HG02759 (cell line): Measurements from ENCODE around the gene ABCC9.

Experiments
- ATAC-seq: cut with Tn5 transposase; IDR thresholded peaks from one replicate; pipeline ENCODE4 v1.9.1; 2021; ENCODE audit warnings: mild to moderate bottlenecking, moderate library complexity; ENCODE audit not compliant: unreplicated experiment

ABCC9 gene

DNA sequence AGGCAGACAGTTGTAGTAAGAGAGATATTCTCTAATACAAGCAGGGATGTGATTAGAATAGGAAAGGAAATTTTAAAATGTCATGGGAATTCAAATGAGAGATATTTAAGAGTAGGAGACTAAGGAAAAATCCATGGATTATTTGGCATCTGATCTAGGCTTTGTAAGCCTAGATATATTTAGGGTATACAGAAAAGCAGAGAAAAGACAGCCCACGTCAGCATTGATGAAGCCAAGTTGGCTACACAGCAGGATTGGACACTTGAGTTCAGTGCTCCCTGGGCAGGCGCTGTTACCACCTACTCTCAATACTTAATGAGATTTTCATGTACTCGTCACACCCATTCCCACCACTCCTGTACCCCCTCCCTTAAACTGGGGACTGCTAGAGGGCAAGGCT is 165.1 kb downstream of the ABCC9 start:
- ATAC-seq = no peak

DNA sequence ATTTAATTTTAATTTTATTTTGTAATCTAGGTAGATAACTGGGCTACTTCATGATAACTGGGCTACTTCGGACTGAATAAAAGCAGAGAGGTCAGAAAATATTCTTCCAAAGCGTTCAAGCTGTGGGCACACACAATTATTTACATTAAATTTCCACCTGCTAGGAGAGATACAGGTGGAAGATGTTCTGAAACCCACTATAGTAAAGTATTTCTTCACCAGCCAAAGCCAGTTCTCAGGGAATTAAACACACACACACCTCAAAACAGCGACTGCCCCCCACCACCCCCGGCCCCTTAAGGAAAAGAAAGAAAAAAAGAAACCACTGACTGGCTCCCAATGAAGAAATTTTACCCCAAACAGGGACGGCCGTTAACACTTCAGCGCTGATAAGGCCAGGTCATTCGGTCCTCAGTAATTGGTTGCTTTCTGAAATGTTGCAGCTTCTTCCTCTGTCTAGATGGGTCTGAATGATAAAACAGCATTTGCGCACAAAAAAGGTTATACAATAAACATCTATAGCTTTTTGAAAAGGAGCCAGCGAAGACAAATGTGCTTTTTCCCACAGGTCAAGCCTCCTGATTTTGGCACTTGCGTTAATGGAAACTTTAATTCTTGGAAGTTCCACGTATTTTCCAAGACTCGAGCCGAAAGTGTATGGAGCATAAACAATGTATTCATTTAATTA is 165.9 kb downstream of the ABCC9 start:
- ATAC-seq = no peak

DNA sequence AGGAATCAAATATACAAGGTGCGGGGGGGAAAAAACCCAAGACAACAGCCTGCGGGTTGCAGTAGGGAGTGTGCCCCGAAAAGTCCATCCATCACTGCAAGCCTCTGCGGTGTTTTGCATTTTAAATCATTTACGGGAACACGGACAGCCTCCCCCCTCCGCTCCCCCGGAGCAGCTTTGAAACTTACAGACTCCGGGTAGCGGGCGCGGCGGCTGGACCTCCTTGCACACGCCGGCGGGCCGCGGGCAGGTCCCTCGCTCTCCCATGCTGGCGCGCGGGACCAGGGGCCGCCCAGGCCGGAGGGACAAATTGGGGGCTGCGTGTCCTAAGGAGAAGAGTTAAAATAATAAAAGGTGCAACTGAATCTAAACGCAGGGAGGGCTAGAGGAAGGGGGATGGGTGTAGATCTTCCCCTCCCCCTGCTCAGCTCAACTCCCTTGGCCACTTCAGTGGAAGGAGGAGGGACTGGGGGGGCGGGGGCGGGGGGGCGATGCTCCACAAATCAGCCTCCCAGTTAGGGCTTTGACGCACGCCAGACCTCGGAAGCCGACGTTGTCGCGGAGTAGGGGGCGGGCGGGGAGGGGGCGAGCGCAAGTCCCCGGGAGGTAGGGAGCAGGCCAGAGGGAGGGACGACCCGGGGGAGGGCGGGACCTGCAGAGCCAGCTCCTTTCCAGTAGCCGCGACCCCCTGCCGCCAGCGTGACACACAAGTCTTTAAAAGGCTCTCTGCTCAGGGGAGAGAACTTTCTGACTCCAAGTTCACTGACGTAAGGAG is 166.7 kb downstream of the ABCC9 start, which contains the start of gene KCNJ8:
TSS of gene KCNJ8 (minus strand) at position 349 of the 775 bp plus-strand sequence. CDS start 1,090 bp downstream, outside the sequence.
- ATAC-seq = no peak

DNA sequence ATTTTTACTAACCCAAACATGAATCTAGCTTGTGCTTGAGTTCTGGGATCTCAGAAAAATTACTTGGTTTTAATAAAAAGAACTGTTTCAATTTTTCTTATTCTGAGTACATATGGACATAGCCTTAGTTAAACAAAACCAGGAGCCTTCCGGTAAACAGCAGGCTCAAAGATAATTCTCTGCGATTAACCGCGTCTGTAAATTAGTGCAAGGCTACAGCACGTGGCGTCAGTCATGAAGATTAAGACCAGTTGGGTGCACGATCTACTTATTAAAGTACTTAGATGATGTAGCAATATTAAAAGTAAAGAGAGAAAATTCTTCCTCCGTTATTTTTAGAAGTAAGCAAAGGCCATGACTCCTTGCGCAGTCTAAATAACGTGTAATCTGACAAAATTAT is 167.4 kb downstream of the ABCC9 start:
- no peak for ATAC-seq

DNA sequence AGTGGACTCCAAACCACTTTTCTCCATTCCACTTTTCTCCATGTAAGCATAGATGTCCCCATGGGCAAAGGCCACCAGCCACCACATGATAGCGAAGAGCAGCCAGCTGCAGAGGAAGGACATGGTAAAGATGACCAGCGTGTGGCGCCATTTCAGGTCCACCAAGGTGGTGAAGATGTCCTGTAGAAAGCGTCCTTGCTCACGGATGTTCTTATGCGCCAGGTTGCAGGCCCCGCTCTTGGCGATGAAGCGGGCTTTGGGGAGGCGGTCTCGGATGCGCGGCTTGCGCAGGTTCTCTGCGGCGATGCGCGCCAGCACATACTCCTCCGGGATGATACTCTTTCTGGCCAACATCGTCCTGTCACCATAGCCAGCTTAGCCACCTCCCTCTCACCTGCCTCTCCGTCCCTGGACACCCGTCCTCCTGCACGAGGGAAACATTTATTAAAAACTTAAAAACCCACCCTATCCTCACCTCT is 167.9 kb downstream of the ABCC9 start:
- ATAC-seq = no peak

DNA sequence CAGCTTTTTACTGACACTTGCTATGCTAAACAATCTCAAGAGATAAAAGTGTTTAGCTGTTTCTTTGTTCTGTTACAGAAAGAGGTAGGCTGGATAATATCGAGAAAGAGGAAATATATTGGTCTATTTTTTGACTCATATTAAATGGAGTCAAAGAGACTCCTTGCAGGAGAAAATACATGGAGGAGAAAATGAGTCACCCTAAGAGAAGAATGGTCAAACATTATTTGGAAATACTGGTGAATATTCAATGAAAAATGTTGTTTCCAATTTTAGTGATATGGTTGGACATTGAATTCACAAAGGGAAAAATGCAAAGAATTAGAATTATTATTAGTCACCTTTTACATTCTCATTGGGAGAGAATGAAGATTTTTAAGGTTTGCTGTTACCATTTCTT is 169.9 kb downstream of the ABCC9 start:
- ATAC-seq = no peak

DNA sequence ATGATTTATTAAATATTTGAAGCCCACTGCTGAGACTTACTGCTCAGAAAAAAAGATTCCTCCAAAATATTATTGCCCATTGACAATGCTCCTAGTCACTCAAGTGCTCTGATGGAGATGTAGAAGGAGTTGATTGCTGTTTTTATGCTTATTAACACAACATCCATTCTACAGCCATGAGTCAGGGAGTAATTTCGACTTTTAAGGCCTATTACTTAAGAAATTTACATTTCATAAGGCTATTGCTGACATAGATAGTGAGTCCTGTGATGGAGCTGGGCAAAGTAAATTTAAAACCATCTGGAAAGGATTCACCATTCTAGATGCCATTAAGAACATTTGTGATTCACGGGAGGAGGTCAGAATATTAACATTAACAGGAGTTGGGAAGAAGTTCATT is 171.9 kb downstream of the ABCC9 start:
- no peak for ATAC-seq

DNA sequence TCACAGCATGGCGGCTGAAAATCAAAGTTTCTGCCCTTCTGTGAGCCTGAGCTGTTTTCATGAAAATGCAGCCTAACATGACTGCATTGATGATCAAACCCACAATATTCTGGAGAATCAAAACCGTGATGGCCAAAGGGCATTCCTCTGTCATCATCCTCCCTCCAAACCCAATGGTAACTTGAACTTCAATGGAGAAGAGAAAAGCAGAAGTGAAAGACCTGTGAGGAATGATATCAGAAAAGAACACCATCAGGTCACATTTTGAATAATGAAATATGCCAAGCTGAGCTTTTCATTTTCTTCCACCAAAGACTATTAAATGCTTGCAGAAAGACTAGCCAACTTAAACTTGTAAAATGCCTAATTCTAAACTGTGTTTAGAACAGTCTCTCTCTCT is 174.8 kb downstream of the ABCC9 start:
- no peak for ATAC-seq

DNA sequence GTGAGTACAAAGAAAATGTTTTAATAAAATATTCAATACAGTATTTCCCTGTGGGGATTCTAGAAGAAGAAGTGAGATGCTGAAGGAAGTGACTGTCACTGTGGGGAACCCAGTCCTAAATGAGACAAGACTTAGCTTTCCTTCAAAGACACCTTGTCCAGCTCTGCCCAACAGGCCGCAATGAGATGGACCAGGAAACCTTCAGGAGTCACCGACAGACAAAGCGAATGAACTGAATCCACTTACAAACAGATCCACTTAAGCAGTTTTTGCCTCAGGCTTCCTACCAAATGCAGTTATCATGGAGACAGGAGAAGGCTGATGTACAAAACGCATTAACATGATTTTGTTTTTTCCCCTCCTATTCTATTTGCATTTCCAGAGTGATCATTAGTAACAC is 176.3 kb downstream of the ABCC9 start:
- ATAC-seq = no peak

DNA sequence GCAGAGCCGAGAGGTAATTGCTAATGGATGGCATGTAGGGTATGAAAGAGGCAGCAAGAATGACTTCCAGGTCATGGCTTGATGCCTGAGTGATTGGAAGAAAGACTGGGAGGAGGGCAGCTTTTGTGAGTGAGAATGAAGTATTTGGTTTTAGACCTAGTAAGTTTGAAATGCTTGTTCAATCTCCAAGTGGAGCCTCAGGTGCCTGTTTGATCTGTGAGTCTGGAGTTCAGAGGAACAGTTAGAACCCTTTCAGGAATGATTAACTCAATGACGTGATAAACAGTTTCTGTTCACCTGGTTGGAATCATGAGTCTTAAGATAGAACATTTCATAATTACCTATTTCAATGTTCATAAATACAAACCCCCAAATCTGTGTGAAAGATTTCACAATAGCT is 177.2 kb downstream of the ABCC9 start:
- ATAC-seq = no peak

DNA sequence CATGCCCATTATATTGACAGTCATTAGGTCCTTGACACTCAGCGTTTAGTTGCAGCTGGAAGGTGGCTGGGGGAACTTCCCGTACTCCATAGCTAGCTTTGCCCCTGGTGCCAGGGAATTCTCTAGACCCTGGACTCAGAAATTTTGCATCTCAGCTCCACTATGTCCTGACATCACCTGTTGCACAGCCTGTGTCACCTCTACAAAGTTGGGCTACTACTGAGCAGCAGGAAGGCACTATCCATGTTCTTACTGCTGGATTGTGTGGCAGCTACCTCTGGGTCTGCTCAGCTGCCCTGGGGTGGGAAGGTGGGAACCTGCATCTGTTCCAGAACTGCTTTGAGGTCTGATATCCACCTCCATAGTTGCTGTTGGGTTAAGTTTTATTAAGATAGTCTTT is 177.7 kb downstream of the ABCC9 start:
- ATAC-seq = no peak

DNA sequence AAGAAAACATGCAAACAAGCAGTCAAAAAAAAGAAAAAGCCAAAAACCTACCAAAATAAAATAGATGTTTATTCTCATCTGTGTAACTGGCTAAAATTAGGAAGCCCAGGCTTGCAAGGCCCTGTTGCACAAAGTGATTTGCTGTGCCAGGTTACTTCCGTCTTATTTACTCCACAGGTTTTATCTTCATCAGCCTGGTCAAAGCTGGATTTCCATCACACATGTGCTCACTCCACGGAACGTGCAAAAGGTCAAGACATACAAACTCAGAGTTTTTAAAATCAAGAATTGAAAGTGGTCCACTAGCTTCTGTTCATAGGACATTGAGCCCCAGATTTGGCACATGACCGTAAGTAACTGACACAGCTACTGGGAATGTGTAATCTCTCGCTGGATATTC is 181.5 kb downstream of the ABCC9 start:
- ATAC-seq = no peak

DNA sequence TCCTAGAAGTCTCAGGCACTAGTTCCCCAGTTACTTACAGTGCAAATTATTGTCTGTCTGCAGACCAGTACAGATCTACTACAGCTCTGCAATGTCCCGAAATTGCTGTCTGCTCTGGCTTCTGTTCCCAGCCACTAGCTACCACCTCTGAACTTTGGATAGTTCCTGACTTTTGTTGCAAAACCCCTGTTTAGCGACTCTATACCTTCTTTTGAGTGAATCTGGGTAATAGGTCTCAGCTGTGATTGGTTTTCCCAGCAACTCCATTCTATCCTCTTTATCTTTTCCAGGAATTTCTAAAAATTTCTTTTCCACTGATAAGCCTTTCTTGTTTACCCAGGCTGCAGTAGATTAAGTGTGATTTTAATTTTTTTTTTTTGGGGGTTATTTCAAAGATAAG is 183.5 kb downstream of the ABCC9 start:
- ATAC-seq = no peak

DNA sequence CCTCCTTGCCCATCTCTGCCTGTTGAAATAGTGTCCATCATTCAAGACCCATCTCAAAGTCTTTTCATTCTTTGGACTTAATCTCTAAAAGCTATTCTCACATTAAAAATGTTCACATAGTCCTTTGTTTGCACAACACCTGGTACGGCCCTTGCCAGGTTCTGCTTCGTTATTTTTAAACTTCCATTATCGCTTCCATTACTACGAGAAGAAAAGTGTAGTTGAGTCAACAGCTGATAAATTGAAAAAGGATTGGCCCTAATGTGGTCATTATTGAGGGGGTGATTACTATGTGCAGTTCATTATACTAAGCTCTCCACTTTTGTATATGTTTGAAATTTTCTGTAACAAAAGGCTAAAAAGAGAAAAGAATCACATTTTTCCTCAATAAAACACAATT is 184.5 kb downstream of the ABCC9 start:
- ATAC-seq = no peak

DNA sequence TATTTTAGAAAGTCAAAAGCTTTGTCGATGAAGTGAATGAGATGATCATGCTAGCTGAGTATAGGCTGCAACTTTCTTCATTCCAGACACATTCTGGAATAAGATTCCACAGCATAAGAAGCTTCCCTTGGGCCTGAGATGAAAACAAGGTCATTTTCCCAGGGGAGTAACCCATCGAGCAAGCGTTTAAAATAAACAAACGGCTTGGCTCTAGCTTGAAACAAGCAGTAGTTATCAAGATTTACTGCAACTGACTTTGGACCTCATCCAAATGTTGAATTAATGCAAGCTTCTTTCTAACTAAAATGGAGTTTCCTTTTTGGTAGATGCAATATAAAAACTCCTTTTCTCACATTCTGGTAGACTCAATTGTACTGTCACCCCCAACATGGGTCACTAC is 189.7 kb downstream of the ABCC9 start:
- no peak for ATAC-seq
